WTC11 (cell line): ENCODE results near the gene HNRNPAB. TPM values are rescaled to one million over a fixed set of nuclear protein-coding genes. Genes with fewer than 3 reads are reported as not detected.
A peak's percentile ranks its signal among the peaks of the same experiment; 100 is the strongest.

Source experiments
- ATAC-seq: fragments of 200-7000 bp; cut with Tn5 transposase; 2 replicates; pipeline ENCODE4 v1.10.0; 2021; ENCODE audit warnings: mild to moderate bottlenecking, moderate library complexity
- CTCF ChIA-PET: fragments of 300-600 bp; sonication (Branson Sonifier 250); formaldehyde crosslinking; loops from one replicate; lab custom pipeline; 2021; ENCODE audit warnings: antibody characterized with exemption; lab: Charles Lee
- POLR2A ChIA-PET: fragments of 350-600 bp; sonication (Branson Sonifier 250); formaldehyde crosslinking; loops from one replicate; lab custom pipeline; 2021; ENCODE audit warnings: antibody characterized with exemption; lab: Charles Lee
- DNase-seq: peaks from one replicate; pipeline ENCODE4 v3.0.0; 2021; ENCODE audit warnings: low spot score
- H3K27ac Mint-ChIP-seq: 2 replicates; pipeline ENCODE4 v1.8.0; 2021; ENCODE audit warnings: mixed read lengths
- H3K27me3 Mint-ChIP-seq: 2 replicates; pipeline ENCODE4 v1.8.0; 2021; ENCODE audit warnings: low read depth, mild to moderate bottlenecking, moderate library complexity, mixed read lengths
- H3K36me3 Mint-ChIP-seq: 2 replicates; pipeline ENCODE4 v1.8.0; 2021; ENCODE audit warnings: mixed read lengths
- H3K4me1 Mint-ChIP-seq: 2 replicates; pipeline ENCODE4 v1.8.0; 2022; ENCODE audit warnings: mixed read lengths
- H3K4me3 Mint-ChIP-seq: 2 replicates; pipeline ENCODE4 v1.8.0; 2021; ENCODE audit warnings: mild to moderate bottlenecking, moderate library complexity, mixed read lengths
- H3K9me3 Mint-ChIP-seq: 2 replicates; pipeline ENCODE4 v1.8.0; 2021; ENCODE audit warnings: mixed read lengths
- ATF1 ChIP-seq: sonication (generic); formaldehyde crosslinking; IDR thresholded peaks from 2 replicates; pipeline ENCODE4 v1.8.1; 2023; ENCODE audit warnings: mild to moderate bottlenecking, moderate library complexity, missing genetic modification reagents
- CBFB ChIP-seq: sonication (generic); formaldehyde crosslinking; IDR thresholded peaks from 2 replicates; pipeline ENCODE4 v1.8.1; 2022; ENCODE audit warnings: mild to moderate bottlenecking, low read depth, missing genetic modification reagents
- CREM ChIP-seq: sonication (generic); formaldehyde crosslinking; IDR thresholded peaks from 2 replicates; pipeline ENCODE4 v1.8.1; 2022; ENCODE audit warnings: mild to moderate bottlenecking, missing genetic modification reagents, moderate library complexity
- GABPB1 ChIP-seq: sonication (generic); formaldehyde crosslinking; IDR thresholded peaks from 2 replicates; pipeline ENCODE4 v1.8.1; 2023; ENCODE audit warnings: mild to moderate bottlenecking, missing genetic modification reagents
- GTF2I ChIP-seq: fragments of 250-450 bp; sonication (Bioruptor Pico); conservative IDR thresholded peaks from 2 replicates; pipeline ENCODE4 v1.4.0; 2021; ENCODE audit warnings: mild to moderate bottlenecking
- MAX ChIP-seq: sonication (generic); formaldehyde crosslinking; IDR thresholded peaks from 2 replicates; pipeline ENCODE4 v1.8.0; 2022; ENCODE audit warnings: mild to moderate bottlenecking, missing genetic modification reagents
- PRDM15 ChIP-seq: sonication (generic); formaldehyde crosslinking; IDR thresholded peaks from 2 replicates; pipeline ENCODE4 v1.8.0; 2022; ENCODE audit warnings: missing genetic modification reagents
- SOX15 ChIP-seq: fragments of 250-450 bp; sonication (Bioruptor Pico); IDR thresholded peaks from 2 replicates; pipeline ENCODE4 v1.9.0; 2021; ENCODE audit warnings: mild to moderate bottlenecking
- TP53 ChIP-seq: sonication (generic); formaldehyde crosslinking; IDR thresholded peaks from 2 replicates; pipeline ENCODE4 v1.8.1; 2023; ENCODE audit warnings: mild to moderate bottlenecking, missing genetic modification reagents
- USF1 ChIP-seq: sonication (generic); formaldehyde crosslinking; IDR thresholded peaks from 2 replicates; pipeline ENCODE4 v1.8.0; 2022; ENCODE audit warnings: mild to moderate bottlenecking, missing genetic modification reagents
- ZNF317 ChIP-seq: sonication (generic); formaldehyde crosslinking; IDR thresholded peaks from 2 replicates; pipeline ENCODE4 v1.8.1; 2023; ENCODE audit warnings: low read depth, mild to moderate bottlenecking, moderate library complexity, missing genetic modification reagents, borderline replicate concordance
- total RNA-seq: library from RNA; stranded (reverse); gene quantifications from 3 replicates; pipeline ENCODE4 v1.2.3, GENCODE V29; 2021
- TF ChIP-seq, protein P1 (sequence below): fragments of 250-450 bp; sonication (Bioruptor Pico); conservative IDR thresholded peaks from 2 replicates; pipeline ENCODE4 v1.9.0; 2021; ENCODE audit warnings: mild to moderate bottlenecking
- TF ChIP-seq, protein P2 (sequence below): fragments of 250-450 bp; sonication (Bioruptor Pico); IDR thresholded peaks from 2 replicates; pipeline ENCODE4 v1.8.0; 2021; ENCODE audit warnings: mild to moderate bottlenecking
- TF ChIP-seq, protein P3 (sequence below): sonication (generic); formaldehyde crosslinking; IDR thresholded peaks from 2 replicates; pipeline ENCODE4 v1.8.1; 2023; ENCODE audit warnings: mild to moderate bottlenecking, missing genetic modification reagents, moderate library complexity

HNRNPAB gene
- total RNA-seq, 1 experiment from 2014 or later = 457 TPM

DNA sequence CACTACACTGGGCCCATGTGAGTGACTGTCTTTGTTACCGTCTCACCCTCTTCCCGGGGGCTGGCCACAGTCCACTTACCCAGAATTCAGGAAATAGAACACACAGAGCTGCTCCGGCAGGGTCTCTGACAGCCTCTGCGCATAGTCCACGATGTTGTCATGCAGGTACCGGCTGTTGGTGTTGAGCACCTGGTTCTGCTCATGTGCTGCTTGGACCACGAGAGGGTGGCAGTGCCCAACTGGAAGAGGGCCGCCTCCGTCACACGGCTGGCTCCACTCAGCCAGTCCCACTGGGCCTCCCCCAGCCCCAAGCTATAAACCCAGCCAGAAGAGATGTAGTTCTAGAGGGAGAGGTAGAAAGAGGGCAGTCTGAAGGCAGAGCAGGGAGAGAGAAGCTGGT lies 25.5 kb downstream of the HNRNPAB start:
- TF ChIP-seq TP53 (no peak), GTF2I (CRISPR knock-in tag) (no peak), ATF1 (CRISPR knock-in tag) (no peak), CBFB (CRISPR knock-in tag) (no peak)
- TF ChIP-seq, protein P1, sequence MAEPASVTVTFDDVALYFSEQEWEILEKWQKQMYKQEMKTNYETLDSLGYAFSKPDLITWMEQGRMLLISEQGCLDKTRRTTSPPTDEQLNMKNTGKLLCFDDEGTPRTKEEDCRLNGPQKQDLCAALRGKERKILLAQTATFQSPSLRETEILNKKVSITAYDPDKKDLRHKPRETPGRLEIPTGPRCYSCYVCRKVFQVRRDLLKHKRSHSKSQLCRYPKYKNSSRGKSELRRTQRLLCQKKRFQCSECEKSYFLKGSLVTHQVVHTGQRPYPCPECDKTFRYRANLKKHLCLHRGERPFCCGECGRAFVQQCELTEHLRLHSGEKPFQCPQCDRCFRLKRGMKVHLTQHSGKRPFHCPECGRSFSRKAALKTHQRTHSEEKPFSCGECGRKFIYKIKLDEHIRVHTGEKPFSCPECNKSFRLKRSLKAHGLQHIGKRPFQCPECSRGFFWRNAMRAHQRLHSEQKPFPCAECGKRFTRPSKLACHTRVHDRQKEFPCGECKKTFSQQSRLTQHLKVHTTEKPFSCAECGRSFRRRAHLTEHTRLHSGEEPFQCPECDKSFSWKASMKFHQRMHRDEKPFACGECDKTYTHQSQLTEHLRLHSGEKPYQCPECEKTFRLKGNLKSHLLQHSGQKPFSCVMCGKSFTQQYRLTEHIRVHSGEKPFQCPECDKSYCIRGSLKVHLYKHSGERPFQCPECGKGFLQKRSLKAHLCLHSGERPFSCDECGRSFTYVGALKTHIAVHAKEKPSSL (CRISPR knock-in tag) = no peak
- ChIA-PET POLR2A (interaction anchor here (0.6 kb wide), 1 partner anchor 48 kb away, joined by 3 read pairs; no protein-coding TSS in a partner anchor), CTCF (no interaction called here)
- Mint-ChIP-seq H3K36me3 (peaks cover 47% of the 10 kb centered on the region), H3K4me3 (0 out of 2 replicates have a peak overlapping the region, but pooled peaks have one; percentile 24), H3K27ac (no peak overlapping the region), H3K9me3 (peaks cover 8% of the 10 kb centered on the region; the same call in 1 of the 2 replicates), H3K27me3 (no peaks in the 10 kb centered on the region), H3K4me1 (peaks cover 18% of the 10 kb centered on the region)
- ATAC-seq = no peak
- DNase-seq = no peak

DNA sequence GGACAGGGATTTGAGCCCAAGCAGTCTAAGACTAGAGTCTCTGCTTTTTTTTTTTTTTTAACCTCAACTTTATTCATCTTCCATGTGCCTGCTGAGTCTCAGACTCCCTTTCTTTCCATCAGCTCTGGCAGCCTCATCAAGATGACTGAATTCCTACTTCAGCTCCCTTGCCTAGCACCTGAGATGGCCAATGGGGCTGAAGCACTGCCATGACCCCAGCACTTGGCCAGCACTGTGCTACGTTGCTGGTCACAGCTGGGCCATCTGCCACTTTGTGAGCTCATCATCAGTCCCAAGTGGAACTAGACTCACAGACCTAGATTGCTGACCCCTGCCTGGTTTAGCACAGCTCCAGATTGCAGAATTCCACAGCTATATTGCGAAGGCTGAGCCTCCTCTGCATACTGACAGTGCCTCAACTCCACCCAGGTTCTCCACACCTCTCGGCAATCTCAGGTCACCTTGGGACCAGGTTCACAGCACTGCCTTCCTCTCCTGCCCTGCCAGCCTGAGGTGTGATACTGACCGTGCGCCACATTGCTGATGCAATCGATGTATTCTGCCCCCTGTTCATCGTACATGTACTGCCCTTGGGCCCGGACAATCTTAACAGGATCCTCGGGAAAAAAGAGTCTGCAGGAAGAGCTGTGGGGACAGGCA lies 26.7 kb downstream of the HNRNPAB start:
- DNase-seq = no peak
- peaks cover 8% of the 10 kb centered on the region; the same call in 1 of the 2 replicates for H3K9me3 Mint-ChIP-seq
- no peak for ATAC-seq
- peak overlapping the region; percentile 76 for H3K27ac Mint-ChIP-seq
- H3K27me3 Mint-ChIP-seq = no peaks in the 10 kb centered on the region
- peaks cover 47% of the 10 kb centered on the region for H3K36me3 Mint-ChIP-seq
- ChIA-PET POLR2A (interaction anchor here (0.6 kb wide), 1 partner anchor 51 kb away, joined by 3 read pairs; no protein-coding TSS in a partner anchor), CTCF (interaction anchor here (1.0 to 1.1 kb wide), 2 partner anchors 14 to 50 kb away, joined by 3 to 4 read pairs; no protein-coding TSS in a partner anchor)
- H3K4me1 Mint-ChIP-seq = peaks cover 17% of the 10 kb centered on the region
- TF ChIP-seq, protein P2, sequence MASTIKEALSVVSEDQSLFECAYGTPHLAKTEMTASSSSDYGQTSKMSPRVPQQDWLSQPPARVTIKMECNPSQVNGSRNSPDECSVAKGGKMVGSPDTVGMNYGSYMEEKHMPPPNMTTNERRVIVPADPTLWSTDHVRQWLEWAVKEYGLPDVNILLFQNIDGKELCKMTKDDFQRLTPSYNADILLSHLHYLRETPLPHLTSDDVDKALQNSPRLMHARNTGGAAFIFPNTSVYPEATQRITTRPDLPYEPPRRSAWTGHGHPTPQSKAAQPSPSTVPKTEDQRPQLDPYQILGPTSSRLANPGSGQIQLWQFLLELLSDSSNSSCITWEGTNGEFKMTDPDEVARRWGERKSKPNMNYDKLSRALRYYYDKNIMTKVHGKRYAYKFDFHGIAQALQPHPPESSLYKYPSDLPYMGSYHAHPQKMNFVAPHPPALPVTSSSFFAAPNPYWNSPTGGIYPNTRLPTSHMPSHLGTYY (CRISPR knock-in tag) = no peak
- TF ChIP-seq GABPB1 = peak; percentile 95
- no peak for TF ChIP-seq PRDM15 (CRISPR knock-in tag)
- no peak for TF ChIP-seq ZNF317
- peak overlapping the region; percentile 78 for H3K4me3 Mint-ChIP-seq

- DNase-seq (no peak), ATAC-seq (no peak; the same call in 1 of the 2 replicates)
- Mint-ChIP-seq H3K4me3 (peak overlapping the region; percentile 78), H3K27ac (peak overlapping the region; percentile 76), H3K4me1 (peaks cover 17% of the 10 kb centered on the region), H3K36me3 (peaks cover 44% of the 10 kb centered on the region), H3K9me3 (peaks cover 8% of the 10 kb centered on the region; the same call in 1 of the 2 replicates), H3K27me3 (no peaks in the 10 kb centered on the region)
- CTCF ChIA-PET = interaction anchor here (0.6 to 1.1 kb wide), 4 partner anchors 14 to 72 kb away, joined by 3 to 4 read pairs (median 4); partner anchors contain the start of gene HNRNPAB
- TF ChIP-seq USF1 (0 out of 2 replicates have a peak, but pooled peaks have one; percentile 38), CREM (CRISPR knock-in tag) (no peak), SOX15 (CRISPR knock-in tag) (no peak), MAX (CRISPR knock-in tag) (peak; percentile 77)
- TF ChIP-seq, protein P3, sequence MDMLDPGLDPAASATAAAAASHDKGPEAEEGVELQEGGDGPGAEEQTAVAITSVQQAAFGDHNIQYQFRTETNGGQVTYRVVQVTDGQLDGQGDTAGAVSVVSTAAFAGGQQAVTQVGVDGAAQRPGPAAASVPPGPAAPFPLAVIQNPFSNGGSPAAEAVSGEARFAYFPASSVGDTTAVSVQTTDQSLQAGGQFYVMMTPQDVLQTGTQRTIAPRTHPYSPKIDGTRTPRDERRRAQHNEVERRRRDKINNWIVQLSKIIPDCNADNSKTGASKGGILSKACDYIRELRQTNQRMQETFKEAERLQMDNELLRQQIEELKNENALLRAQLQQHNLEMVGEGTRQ (CRISPR knock-in tag) = 0 out of 2 replicates have a peak, but pooled peaks have one; percentile 32
- POLR2A ChIA-PET = interaction anchor here (0.5 to 0.6 kb wide), 2 partner anchors 12 to 51 kb away, joined by 3 to 4 read pairs; no protein-coding TSS in a partner anchor
These were observed 27.3 kb downstream of the HNRNPAB start for GRCh38 chr5:178231539-178232123.
